Measurements from ENCODE around the gene SRPX2. TPM values are rescaled to one million over a fixed set of nuclear protein-coding genes. Genes with fewer than 3 reads are reported as not detected.

Gene SRPX2
- total and polyA plus RNA-seq, 9 of the 15 experiments (the other 6 are each of a cell fraction or from before 2014, with no cell fraction given), result 0.13 to 0.20 TPM; not detected in 7

DNA sequence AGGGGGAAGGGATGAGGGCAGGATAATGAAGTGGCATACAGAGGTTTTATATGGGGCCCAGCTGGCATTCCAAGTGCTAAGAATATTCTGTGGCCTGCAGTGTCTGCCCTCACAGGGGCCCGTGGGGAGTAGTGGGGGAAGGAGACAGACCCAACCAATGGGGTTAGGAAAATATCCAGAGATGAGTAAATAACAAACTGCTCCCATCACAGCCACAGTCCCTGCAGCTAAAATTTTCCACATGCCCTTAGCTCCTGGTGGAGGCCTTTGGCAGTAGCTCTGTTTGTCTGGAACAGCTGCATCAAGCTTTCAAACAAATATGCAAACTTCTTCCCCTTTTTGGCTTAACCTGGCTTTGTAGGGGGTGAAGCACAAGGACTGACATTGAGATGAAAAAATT is 3.1 kb downstream of the SRPX2 start:
- no peak overlapping the region for H3K4me2 ChIP-seq (ENCODE audit: insufficient read depth, low read length)
- intact Hi-C loops (cut with micrococcal nuclease), result no loop called here
- CTCF ChIA-PET (ENCODE audit: low intra/inter-chr PET ratio), result no interaction called here
- H3K9me1 ChIP-seq (ENCODE audit: control insufficient read depth, insufficient read depth, low read length), result no peaks in the 10 kb centered on the region
- no peak overlapping the region for H2AFZ ChIP-seq (ENCODE audit: low read depth, low read length)
- no peak overlapping the region for H3K27ac ChIP-seq (ENCODE audit: extremely low read depth, low read depth, low read length)
- ATAC-seq (no peak), DNase-seq (ENCODE audit: extremely low read depth in 1 of 4, low spot score in 3 of 4) (no peak), FAIRE-seq (no peak)
- no peaks in the 10 kb centered on the region for H3K9me3 ChIP-seq (replicated peaks; ENCODE audit: control insufficient read depth, insufficient read depth, low read depth, low read length)
- no peak overlapping the region for H3K9ac ChIP-seq (ENCODE audit: insufficient read depth in 1 of 2, low read depth in 2 of 2, low read length in 2 of 2)
- no peaks in the 10 kb centered on the region for H4K20me1 ChIP-seq (replicated peaks; ENCODE audit: control insufficient read depth, insufficient read depth, low read length)
- in situ Hi-C loops (cut with MboI), result no loop called here
- POLR2A ChIA-PET, result no interaction called here
- H3K36me3 ChIP-seq (ENCODE audit: control insufficient read depth, insufficient read depth, low read length), result no peaks in the 10 kb centered on the region
- no TSS peak for BruUV-seq (replicated peaks)
- H3K79me2 ChIP-seq (ENCODE audit: control insufficient read depth, insufficient read depth, low read length), result no peaks in the 10 kb centered on the region
- WGBS (ENCODE audit: insufficient coverage, low coverage, missing lambda C conversion rate), result 0% methylated on average over 1 of the region's 1 CpG
- no peaks in the 10 kb centered on the region for H3K4me1 ChIP-seq (replicated peaks in 1 of 2; ENCODE audit: control insufficient read depth in 2 of 2, insufficient read depth in 2 of 2, low read length in 2 of 2)
- no peak overlapping the region for H3K4me3 ChIP-seq
- H3K27me3 ChIP-seq (ENCODE audit: control insufficient read depth in 2 of 2, insufficient read depth in 2 of 2, low read length in 2 of 2), result no peaks in the 10 kb centered on the region
- TF ChIP-seq, protein P1, sequence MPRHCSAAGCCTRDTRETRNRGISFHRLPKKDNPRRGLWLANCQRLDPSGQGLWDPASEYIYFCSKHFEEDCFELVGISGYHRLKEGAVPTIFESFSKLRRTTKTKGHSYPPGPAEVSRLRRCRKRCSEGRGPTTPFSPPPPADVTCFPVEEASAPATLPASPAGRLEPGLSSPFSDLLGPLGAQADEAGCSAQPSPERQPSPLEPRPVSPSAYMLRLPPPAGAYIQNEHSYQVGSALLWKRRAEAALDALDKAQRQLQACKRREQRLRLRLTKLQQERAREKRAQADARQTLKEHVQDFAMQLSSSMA (CRISPR knock-in tag; IDR thresholded peaks at IDR 0.05), result no peak
- TF ChIP-seq, protein P2, sequence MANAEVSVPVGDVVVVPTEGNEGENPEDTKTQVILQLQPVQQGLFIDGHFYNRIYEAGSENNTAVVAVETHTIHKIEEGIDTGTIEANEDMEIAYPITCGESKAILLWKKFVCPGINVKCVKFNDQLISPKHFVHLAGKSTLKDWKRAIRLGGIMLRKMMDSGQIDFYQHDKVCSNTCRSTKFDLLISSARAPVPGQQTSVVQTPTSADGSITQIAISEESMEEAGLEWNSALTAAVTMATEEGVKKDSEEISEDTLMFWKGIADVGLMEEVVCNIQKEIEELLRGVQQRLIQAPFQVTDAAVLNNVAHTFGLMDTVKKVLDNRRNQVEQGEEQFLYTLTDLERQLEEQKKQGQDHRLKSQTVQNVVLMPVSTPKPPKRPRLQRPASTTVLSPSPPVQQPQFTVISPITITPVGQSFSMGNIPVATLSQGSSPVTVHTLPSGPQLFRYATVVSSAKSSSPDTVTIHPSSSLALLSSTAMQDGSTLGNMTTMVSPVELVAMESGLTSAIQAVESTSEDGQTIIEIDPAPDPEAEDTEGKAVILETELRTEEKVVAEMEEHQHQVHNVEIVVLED (CRISPR knock-in tag; IDR thresholded peaks at IDR 0.05), result no peak
- TF ChIP-seq, protein P3, sequence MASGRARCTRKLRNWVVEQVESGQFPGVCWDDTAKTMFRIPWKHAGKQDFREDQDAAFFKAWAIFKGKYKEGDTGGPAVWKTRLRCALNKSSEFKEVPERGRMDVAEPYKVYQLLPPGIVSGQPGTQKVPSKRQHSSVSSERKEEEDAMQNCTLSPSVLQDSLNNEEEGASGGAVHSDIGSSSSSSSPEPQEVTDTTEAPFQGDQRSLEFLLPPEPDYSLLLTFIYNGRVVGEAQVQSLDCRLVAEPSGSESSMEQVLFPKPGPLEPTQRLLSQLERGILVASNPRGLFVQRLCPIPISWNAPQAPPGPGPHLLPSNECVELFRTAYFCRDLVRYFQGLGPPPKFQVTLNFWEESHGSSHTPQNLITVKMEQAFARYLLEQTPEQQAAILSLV (tag; IDR thresholded peaks at IDR 0.05), result no peak
- TF ChIP-seq ELF2 (CRISPR knock-in tag; IDR thresholded peaks at IDR 0.05) (no peak), CBFA2T3 (IDR thresholded peaks at IDR 0.05) (no peak), ATF1 (CRISPR knock-in tag; IDR thresholded peaks at IDR 0.05) (no peak), ATF1 (tag; IDR thresholded peaks at IDR 0.05) (no peak), ZNF586 (CRISPR knock-in tag; conservative IDR thresholded peaks at IDR 0.05) (no peak), EGR1 (conservative IDR thresholded peaks at IDR 0.05) (no peak), ZNF134 (CRISPR knock-in tag; conservative IDR thresholded peaks at IDR 0.05) (no peak), DMBX1 (CRISPR knock-in tag; IDR thresholded peaks at IDR 0.05; ENCODE audit: borderline replicate concordance) (no peak), PCBP1 (IDR thresholded peaks at IDR 0.05; ENCODE audit: low read depth, low read length, poor library complexity, severe bottlenecking) (no peak)
- TF ChIP-seq, protein P4, sequence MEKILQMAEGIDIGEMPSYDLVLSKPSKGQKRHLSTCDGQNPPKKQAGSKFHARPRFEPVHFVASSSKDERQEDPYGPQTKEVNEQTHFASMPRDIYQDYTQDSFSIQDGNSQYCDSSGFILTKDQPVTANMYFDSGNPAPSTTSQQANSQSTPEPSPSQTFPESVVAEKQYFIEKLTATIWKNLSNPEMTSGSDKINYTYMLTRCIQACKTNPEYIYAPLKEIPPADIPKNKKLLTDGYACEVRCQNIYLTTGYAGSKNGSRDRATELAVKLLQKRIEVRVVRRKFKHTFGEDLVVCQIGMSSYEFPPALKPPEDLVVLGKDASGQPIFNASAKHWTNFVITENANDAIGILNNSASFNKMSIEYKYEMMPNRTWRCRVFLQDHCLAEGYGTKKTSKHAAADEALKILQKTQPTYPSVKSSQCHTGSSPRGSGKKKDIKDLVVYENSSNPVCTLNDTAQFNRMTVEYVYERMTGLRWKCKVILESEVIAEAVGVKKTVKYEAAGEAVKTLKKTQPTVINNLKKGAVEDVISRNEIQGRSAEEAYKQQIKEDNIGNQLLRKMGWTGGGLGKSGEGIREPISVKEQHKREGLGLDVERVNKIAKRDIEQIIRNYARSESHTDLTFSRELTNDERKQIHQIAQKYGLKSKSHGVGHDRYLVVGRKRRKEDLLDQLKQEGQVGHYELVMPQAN (IDR thresholded peaks at IDR 0.05; ENCODE audit: borderline replicate concordance), result no peak
- TF ChIP-seq, protein P5, sequence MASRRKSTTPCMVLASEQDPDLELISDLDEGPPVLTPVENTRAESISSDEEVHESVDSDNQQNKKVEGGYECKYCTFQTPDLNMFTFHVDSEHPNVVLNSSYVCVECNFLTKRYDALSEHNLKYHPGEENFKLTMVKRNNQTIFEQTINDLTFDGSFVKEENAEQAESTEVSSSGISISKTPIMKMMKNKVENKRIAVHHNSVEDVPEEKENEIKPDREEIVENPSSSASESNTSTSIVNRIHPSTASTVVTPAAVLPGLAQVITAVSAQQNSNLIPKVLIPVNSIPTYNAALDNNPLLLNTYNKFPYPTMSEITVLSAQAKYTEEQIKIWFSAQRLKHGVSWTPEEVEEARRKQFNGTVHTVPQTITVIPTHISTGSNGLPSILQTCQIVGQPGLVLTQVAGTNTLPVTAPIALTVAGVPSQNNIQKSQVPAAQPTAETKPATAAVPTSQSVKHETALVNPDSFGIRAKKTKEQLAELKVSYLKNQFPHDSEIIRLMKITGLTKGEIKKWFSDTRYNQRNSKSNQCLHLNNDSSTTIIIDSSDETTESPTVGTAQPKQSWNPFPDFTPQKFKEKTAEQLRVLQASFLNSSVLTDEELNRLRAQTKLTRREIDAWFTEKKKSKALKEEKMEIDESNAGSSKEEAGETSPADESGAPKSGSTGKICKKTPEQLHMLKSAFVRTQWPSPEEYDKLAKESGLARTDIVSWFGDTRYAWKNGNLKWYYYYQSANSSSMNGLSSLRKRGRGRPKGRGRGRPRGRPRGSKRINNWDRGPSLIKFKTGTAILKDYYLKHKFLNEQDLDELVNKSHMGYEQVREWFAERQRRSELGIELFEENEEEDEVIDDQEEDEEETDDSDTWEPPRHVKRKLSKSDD (conservative IDR thresholded peaks at IDR 0.05; ENCODE audit: low read length), result no peak
